WTC11 (cell line): Measurements from ENCODE around the gene BLID. TPM values are rescaled to one million over a fixed set of nuclear protein-coding genes. Genes with fewer than 3 reads are reported as not detected.

Source experiments
- ATAC-seq: fragments of 200-7000 bp; cut with Tn5 transposase; 2 replicates; pipeline ENCODE4 v1.10.0; 2021; ENCODE audit warnings: mild to moderate bottlenecking, moderate library complexity
- CTCF ChIA-PET: fragments of 300-600 bp; sonication (Branson Sonifier 250); formaldehyde crosslinking; loops from one replicate; lab custom pipeline; 2021; ENCODE audit warnings: antibody characterized with exemption; lab: Charles Lee
- POLR2A ChIA-PET: fragments of 350-600 bp; sonication (Branson Sonifier 250); formaldehyde crosslinking; loops from one replicate; lab custom pipeline; 2021; ENCODE audit warnings: antibody characterized with exemption; lab: Charles Lee
- DNase-seq: peaks from one replicate; pipeline ENCODE4 v3.0.0; 2021; ENCODE audit warnings: low spot score
- H3K27ac Mint-ChIP-seq: 2 replicates; pipeline ENCODE4 v1.8.0; 2021; ENCODE audit warnings: mixed read lengths
- H3K27me3 Mint-ChIP-seq: 2 replicates; pipeline ENCODE4 v1.8.0; 2021; ENCODE audit warnings: low read depth, mild to moderate bottlenecking, moderate library complexity, mixed read lengths
- H3K36me3 Mint-ChIP-seq: 2 replicates; pipeline ENCODE4 v1.8.0; 2021; ENCODE audit warnings: mixed read lengths
- H3K4me1 Mint-ChIP-seq: 2 replicates; pipeline ENCODE4 v1.8.0; 2022; ENCODE audit warnings: mixed read lengths
- H3K4me3 Mint-ChIP-seq: 2 replicates; pipeline ENCODE4 v1.8.0; 2021; ENCODE audit warnings: mild to moderate bottlenecking, moderate library complexity, mixed read lengths
- H3K9me3 Mint-ChIP-seq: 2 replicates; pipeline ENCODE4 v1.8.0; 2021; ENCODE audit warnings: mixed read lengths
- ESRRA ChIP-seq: sonication (generic); formaldehyde crosslinking; IDR thresholded peaks from 2 replicates; pipeline ENCODE4 v1.8.1; 2022; ENCODE audit warnings: mild to moderate bottlenecking, missing genetic modification reagents, borderline replicate concordance
- FOXJ3 ChIP-seq: sonication (generic); formaldehyde crosslinking; IDR thresholded peaks from 2 replicates; pipeline ENCODE4 v1.9.0; 2021; ENCODE audit warnings: missing genetic modification reagents, mild to moderate bottlenecking, borderline replicate concordance
- FOXK1 ChIP-seq: sonication (generic); formaldehyde crosslinking; IDR thresholded peaks from 2 replicates; pipeline ENCODE4 v1.8.0; 2022; ENCODE audit warnings: mild to moderate bottlenecking, moderate library complexity, missing genetic modification reagents
- GTF2I ChIP-seq: fragments of 250-450 bp; sonication (Bioruptor Pico); conservative IDR thresholded peaks from 2 replicates; pipeline ENCODE4 v1.4.0; 2021; ENCODE audit warnings: mild to moderate bottlenecking
- IRF2 ChIP-seq: sonication (generic); formaldehyde crosslinking; IDR thresholded peaks from 2 replicates; pipeline ENCODE4 v1.8.0; 2022; ENCODE audit warnings: low read depth, missing genetic modification reagents, borderline replicate concordance
- TCF7 ChIP-seq: sonication (generic); formaldehyde crosslinking; IDR thresholded peaks from 2 replicates; pipeline ENCODE4 v1.8.0; 2022; ENCODE audit warnings: mild to moderate bottlenecking, low read depth, missing genetic modification reagents, moderate library complexity
- TEAD1 ChIP-seq: sonication (generic); formaldehyde crosslinking; IDR thresholded peaks from 2 replicates; pipeline ENCODE4 v1.8.0; 2022; ENCODE audit warnings: mild to moderate bottlenecking, missing genetic modification reagents
- ZNF263 ChIP-seq: sonication (generic); formaldehyde crosslinking; IDR thresholded peaks from 2 replicates; pipeline ENCODE4 v1.8.1; 2022; ENCODE audit warnings: low read depth, mild to moderate bottlenecking, moderate library complexity, missing genetic modification reagents
- ZNF416 ChIP-seq: fragments of 250-450 bp; sonication (Bioruptor Pico); IDR thresholded peaks from 2 replicates; pipeline ENCODE4 v1.9.0; 2021; ENCODE audit warnings: mild to moderate bottlenecking, inconsistent platforms
- ZNF423 ChIP-seq: fragments of 250-450 bp; sonication (Bioruptor Pico); IDR thresholded peaks from 2 replicates; pipeline ENCODE4 v2.1.2; 2022; ENCODE audit warnings: mild to moderate bottlenecking, moderate library complexity
- total RNA-seq: library from RNA; stranded (reverse); gene quantifications from 3 replicates; pipeline ENCODE4 v1.2.3, GENCODE V29; 2021
- TF ChIP-seq, protein P1 (sequence below): sonication (generic); formaldehyde crosslinking; IDR thresholded peaks from 2 replicates; pipeline ENCODE4 v1.8.0; 2022; ENCODE audit warnings: missing genetic modification reagents
- TF ChIP-seq, protein P2 (sequence below): sonication (generic); formaldehyde crosslinking; IDR thresholded peaks from 2 replicates; pipeline ENCODE4 v1.8.1; 2022; ENCODE audit warnings: low read depth, missing genetic modification reagents, borderline replicate concordance
- TF ChIP-seq, protein P3 (sequence below): sonication (generic); formaldehyde crosslinking; IDR thresholded peaks from 2 replicates; pipeline ENCODE4 v1.8.0; 2023; ENCODE audit warnings: mild to moderate bottlenecking, missing genetic modification reagents
- TF ChIP-seq, protein P4 (sequence below): sonication (generic); formaldehyde crosslinking; IDR thresholded peaks from 2 replicates; pipeline ENCODE4 v1.8.0; 2023; ENCODE audit warnings: missing genetic modification reagents, mild to moderate bottlenecking, borderline replicate concordance
- TF ChIP-seq, protein P5 (sequence below): sonication (generic); formaldehyde crosslinking; IDR thresholded peaks from 2 replicates; pipeline ENCODE4 v1.8.1; 2023; ENCODE audit warnings: mild to moderate bottlenecking, missing genetic modification reagents
- TF ChIP-seq, protein P6 (sequence below): sonication (generic); formaldehyde crosslinking; IDR thresholded peaks from 2 replicates; pipeline ENCODE4 v1.8.1; 2023; ENCODE audit warnings: mild to moderate bottlenecking, moderate library complexity, missing genetic modification reagents

Gene BLID
- total RNA-seq, 1 experiment from 2014 or later = not detected

DNA sequence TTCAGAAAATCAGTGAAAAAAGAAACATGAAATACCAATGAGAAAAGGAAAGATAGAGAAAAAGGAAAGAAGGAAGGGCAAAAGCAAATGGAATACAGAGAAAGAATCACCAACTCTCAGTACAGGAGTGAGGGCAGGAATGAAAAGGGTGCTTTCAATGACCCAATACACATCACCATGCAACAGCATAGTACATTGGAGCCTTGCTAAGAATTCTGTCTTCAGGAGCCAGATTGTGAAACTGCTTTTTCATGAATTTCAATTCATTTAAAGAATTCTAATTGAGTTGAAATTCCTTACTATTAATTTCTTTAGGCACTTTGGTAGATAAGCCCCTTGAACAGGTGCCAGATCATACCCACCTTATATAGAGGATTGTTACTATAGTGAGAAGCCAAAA, 34.9 kb downstream of the BLID start (continued):
- TF ChIP-seq, protein P1, sequence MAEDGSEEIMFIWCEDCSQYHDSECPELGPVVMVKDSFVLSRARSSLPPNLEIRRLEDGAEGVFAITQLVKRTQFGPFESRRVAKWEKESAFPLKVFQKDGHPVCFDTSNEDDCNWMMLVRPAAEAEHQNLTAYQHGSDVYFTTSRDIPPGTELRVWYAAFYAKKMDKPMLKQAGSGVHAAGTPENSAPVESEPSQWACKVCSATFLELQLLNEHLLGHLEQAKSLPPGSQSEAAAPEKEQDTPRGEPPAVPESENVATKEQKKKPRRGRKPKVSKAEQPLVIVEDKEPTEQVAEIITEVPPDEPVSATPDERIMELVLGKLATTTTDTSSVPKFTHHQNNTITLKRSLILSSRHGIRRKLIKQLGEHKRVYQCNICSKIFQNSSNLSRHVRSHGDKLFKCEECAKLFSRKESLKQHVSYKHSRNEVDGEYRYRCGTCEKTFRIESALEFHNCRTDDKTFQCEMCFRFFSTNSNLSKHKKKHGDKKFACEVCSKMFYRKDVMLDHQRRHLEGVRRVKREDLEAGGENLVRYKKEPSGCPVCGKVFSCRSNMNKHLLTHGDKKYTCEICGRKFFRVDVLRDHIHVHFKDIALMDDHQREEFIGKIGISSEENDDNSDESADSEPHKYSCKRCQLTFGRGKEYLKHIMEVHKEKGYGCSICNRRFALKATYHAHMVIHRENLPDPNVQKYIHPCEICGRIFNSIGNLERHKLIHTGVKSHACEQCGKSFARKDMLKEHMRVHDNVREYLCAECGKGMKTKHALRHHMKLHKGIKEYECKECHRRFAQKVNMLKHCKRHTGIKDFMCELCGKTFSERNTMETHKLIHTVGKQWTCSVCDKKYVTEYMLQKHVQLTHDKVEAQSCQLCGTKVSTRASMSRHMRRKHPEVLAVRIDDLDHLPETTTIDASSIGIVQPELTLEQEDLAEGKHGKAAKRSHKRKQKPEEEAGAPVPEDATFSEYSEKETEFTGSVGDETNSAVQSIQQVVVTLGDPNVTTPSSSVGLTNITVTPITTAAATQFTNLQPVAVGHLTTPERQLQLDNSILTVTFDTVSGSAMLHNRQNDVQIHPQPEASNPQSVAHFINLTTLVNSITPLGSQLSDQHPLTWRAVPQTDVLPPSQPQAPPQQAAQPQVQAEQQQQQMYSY (CRISPR knock-in tag) = no peak
- no peak for TF ChIP-seq TEAD1

DNA sequence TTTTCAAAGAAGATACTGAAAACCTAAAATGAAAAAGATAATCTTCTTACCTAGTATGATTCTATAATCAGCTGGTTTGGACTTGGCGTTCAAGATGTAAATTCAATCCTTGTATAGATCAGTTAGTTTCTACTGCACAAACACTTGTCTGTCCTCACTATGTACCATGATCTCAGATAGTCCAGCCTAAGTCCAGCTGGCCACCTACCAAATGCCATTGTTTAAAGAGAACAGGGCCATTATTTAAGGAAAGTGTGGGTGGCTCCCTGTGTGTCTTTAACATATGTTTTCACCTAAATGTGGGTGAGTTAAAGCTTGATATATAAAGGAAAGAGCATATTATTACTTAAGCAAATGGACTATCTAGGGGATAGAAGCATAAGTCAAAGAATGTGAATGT, 38.6 kb downstream of the BLID start:
- Mint-ChIP-seq H3K4me1 (no peaks in the 10 kb centered on the region), H3K4me3 (no peak overlapping the region), H3K9me3 (no peaks in the 10 kb centered on the region), H3K36me3 (no peaks in the 10 kb centered on the region)
- CTCF ChIA-PET = no interaction called here
- POLR2A ChIA-PET = no interaction called here
- no peak for ATAC-seq
- TF ChIP-seq, protein P2, sequence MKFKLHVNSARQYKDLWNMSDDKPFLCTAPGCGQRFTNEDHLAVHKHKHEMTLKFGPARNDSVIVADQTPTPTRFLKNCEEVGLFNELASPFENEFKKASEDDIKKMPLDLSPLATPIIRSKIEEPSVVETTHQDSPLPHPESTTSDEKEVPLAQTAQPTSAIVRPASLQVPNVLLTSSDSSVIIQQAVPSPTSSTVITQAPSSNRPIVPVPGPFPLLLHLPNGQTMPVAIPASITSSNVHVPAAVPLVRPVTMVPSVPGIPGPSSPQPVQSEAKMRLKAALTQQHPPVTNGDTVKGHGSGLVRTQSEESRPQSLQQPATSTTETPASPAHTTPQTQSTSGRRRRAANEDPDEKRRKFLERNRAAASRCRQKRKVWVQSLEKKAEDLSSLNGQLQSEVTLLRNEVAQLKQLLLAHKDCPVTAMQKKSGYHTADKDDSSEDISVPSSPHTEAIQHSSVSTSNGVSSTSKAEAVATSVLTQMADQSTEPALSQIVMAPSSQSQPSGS (CRISPR knock-in tag) = no peak
- TF ChIP-seq TCF7 (no peak), ZNF263 (CRISPR knock-in tag) (no peak), ZNF423 (CRISPR knock-in tag) (no peak), ESRRA (no peak), FOXK1 (CRISPR knock-in tag) (no peak), FOXJ3 (CRISPR knock-in tag) (no peak), GTF2I (CRISPR knock-in tag) (no peak), IRF2 (CRISPR knock-in tag) (no peak), ZNF416 (CRISPR knock-in tag) (no peak)
- TF ChIP-seq, protein P3, sequence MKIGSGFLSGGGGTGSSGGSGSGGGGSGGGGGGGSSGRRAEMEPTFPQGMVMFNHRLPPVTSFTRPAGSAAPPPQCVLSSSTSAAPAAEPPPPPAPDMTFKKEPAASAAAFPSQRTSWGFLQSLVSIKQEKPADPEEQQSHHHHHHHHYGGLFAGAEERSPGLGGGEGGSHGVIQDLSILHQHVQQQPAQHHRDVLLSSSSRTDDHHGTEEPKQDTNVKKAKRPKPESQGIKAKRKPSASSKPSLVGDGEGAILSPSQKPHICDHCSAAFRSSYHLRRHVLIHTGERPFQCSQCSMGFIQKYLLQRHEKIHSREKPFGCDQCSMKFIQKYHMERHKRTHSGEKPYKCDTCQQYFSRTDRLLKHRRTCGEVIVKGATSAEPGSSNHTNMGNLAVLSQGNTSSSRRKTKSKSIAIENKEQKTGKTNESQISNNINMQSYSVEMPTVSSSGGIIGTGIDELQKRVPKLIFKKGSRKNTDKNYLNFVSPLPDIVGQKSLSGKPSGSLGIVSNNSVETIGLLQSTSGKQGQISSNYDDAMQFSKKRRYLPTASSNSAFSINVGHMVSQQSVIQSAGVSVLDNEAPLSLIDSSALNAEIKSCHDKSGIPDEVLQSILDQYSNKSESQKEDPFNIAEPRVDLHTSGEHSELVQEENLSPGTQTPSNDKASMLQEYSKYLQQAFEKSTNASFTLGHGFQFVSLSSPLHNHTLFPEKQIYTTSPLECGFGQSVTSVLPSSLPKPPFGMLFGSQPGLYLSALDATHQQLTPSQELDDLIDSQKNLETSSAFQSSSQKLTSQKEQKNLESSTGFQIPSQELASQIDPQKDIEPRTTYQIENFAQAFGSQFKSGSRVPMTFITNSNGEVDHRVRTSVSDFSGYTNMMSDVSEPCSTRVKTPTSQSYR (CRISPR knock-in tag) = no peak
- TF ChIP-seq, protein P4, sequence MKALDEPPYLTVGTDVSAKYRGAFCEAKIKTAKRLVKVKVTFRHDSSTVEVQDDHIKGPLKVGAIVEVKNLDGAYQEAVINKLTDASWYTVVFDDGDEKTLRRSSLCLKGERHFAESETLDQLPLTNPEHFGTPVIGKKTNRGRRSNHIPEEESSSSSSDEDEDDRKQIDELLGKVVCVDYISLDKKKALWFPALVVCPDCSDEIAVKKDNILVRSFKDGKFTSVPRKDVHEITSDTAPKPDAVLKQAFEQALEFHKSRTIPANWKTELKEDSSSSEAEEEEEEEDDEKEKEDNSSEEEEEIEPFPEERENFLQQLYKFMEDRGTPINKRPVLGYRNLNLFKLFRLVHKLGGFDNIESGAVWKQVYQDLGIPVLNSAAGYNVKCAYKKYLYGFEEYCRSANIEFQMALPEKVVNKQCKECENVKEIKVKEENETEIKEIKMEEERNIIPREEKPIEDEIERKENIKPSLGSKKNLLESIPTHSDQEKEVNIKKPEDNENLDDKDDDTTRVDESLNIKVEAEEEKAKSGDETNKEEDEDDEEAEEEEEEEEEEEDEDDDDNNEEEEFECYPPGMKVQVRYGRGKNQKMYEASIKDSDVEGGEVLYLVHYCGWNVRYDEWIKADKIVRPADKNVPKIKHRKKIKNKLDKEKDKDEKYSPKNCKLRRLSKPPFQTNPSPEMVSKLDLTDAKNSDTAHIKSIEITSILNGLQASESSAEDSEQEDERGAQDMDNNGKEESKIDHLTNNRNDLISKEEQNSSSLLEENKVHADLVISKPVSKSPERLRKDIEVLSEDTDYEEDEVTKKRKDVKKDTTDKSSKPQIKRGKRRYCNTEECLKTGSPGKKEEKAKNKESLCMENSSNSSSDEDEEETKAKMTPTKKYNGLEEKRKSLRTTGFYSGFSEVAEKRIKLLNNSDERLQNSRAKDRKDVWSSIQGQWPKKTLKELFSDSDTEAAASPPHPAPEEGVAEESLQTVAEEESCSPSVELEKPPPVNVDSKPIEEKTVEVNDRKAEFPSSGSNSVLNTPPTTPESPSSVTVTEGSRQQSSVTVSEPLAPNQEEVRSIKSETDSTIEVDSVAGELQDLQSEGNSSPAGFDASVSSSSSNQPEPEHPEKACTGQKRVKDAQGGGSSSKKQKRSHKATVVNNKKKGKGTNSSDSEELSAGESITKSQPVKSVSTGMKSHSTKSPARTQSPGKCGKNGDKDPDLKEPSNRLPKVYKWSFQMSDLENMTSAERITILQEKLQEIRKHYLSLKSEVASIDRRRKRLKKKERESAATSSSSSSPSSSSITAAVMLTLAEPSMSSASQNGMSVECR = no peak
- TF ChIP-seq, protein P5, sequence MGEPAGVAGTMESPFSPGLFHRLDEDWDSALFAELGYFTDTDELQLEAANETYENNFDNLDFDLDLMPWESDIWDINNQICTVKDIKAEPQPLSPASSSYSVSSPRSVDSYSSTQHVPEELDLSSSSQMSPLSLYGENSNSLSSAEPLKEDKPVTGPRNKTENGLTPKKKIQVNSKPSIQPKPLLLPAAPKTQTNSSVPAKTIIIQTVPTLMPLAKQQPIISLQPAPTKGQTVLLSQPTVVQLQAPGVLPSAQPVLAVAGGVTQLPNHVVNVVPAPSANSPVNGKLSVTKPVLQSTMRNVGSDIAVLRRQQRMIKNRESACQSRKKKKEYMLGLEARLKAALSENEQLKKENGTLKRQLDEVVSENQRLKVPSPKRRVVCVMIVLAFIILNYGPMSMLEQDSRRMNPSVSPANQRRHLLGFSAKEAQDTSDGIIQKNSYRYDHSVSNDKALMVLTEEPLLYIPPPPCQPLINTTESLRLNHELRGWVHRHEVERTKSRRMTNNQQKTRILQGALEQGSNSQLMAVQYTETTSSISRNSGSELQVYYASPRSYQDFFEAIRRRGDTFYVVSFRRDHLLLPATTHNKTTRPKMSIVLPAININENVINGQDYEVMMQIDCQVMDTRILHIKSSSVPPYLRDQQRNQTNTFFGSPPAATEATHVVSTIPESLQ (CRISPR knock-in tag) = no peak
- TF ChIP-seq, protein P6, sequence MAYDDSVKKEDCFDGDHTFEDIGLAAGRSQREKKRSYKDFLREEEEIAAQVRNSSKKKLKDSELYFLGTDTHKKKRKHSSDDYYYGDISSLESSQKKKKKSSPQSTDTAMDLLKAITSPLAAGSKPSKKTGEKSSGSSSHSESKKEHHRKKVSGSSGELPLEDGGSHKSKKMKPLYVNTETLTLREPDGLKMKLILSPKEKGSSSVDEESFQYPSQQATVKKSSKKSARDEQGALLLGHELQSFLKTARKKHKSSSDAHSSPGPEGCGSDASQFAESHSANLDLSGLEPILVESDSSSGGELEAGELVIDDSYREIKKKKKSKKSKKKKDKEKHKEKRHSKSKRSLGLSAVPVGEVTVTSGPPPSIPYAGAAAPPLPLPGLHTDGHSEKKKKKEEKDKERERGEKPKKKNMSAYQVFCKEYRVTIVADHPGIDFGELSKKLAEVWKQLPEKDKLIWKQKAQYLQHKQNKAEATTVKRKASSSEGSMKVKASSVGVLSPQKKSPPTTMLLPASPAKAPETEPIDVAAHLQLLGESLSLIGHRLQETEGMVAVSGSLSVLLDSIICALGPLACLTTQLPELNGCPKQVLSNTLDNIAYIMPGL (CRISPR knock-in tag) = no peak
- TF ChIP-seq, all 79 proteins: peak for 0
- Mint-ChIP-seq H3K27ac (no peak overlapping the region), H3K27me3 (no peaks in the 10 kb centered on the region; the same call in 1 of the 2 replicates)
- DNase-seq = no peak
